CD4-positive, alpha-beta T cell (primary cell): Measurements from ENCODE around the gene DOCK4. TPM values are rescaled to one million over a fixed set of nuclear protein-coding genes. Genes with fewer than 3 reads are reported as not detected.

Experiments used
- ATAC-seq: fragments of 200-7000 bp; cut with Tn5 transposase; one replicate; pipeline ENCODE4 v1.10.0; 2022; ENCODE audit warnings: mild to moderate bottlenecking; ENCODE audit not compliant: poor library complexity
- CTCF ChIA-PET: fragments of 350-600 bp; sonication (Branson Sonifier 250); formaldehyde crosslinking; loops from one replicate; lab custom pipeline; 2021; ENCODE audit warnings: antibody characterized with exemption, inconsistent platforms; lab: Charles Lee
- POLR2A ChIA-PET: fragments of 350-600 bp; sonication (Branson Sonifier 250); formaldehyde crosslinking; loops from one replicate; lab custom pipeline; 2021; ENCODE audit warnings: antibody characterized with exemption, inconsistent platforms; lab: Charles Lee
- DNase-seq, 14 experiments: peaks; one replicate each; pipeline ENCODE4 v3.0.0-alpha.2; 2013 to 2020; ENCODE audit warnings: mixed read lengths in 2 of 14
- H3K27ac ChIP-seq, 2 donors: one replicate each; pipeline versions ENCODE4 v1.5.1 to v1.7.0; 2013; ENCODE audit warnings: low read length in 2 of 2, low read depth in 1 of 2, mild to moderate bottlenecking in 1 of 2
- H3K27me3 ChIP-seq, 2 experiments: 1 replicate in 1 of 2; 2 replicates in 1 of 2; pipeline versions ENCODE4 v1.6.1 to v1.7.0; 2013; ENCODE audit warnings: low read length in 2 of 2, control low read depth in 1 of 2, mild to moderate bottlenecking in 1 of 2, moderate library complexity in 1 of 2; ENCODE audit not compliant: insufficient read depth in 2 of 2, control insufficient read depth in 1 of 2
- H3K36me3 ChIP-seq: one replicate; pipeline ENCODE4 v1.6.1; 2013; ENCODE audit warnings: low read length, control low read depth; ENCODE audit not compliant: insufficient read depth
- H3K4me1 ChIP-seq: one replicate; pipeline ENCODE4 v1.6.1; 2013; ENCODE audit warnings: low read length, control low read depth; ENCODE audit not compliant: insufficient read depth
- H3K4me3 ChIP-seq: one replicate; pipeline ENCODE4 v1.5.1; 2013; ENCODE audit warnings: mild to moderate bottlenecking, low read length, moderate library complexity
- H3K9me3 ChIP-seq, 2 experiments: 1 replicate in 1 of 2; 2 replicates in 1 of 2; pipeline versions ENCODE4 v1.6.1 to v1.7.0; 2013; ENCODE audit warnings: low read length in 2 of 2, mild to moderate bottlenecking in 2 of 2, control low read depth in 1 of 2, moderate library complexity in 1 of 2; ENCODE audit not compliant: control insufficient read depth in 1 of 2, insufficient read depth in 1 of 2
- H3K27ac Mint-ChIP-seq: one replicate; pipeline ENCODE4 v1.8.0; 2020; ENCODE audit warnings: mixed read lengths
- H3K27me3 Mint-ChIP-seq: one replicate; pipeline ENCODE4 v1.8.0; 2021; ENCODE audit warnings: mixed read lengths
- H3K36me3 Mint-ChIP-seq: one replicate; pipeline ENCODE4 v1.8.0; 2021; ENCODE audit warnings: low read depth, mixed read lengths
- H3K4me1 Mint-ChIP-seq: one replicate; pipeline ENCODE4 v1.8.0; 2021; ENCODE audit warnings: low read depth, mixed read lengths
- H3K4me3 Mint-ChIP-seq: one replicate; pipeline ENCODE4 v1.8.0; 2020; ENCODE audit warnings: mild to moderate bottlenecking, mixed read lengths
- H3K9me3 Mint-ChIP-seq: one replicate; pipeline ENCODE4 v1.8.0; 2020; ENCODE audit warnings: mixed read lengths
- intact Hi-C, 2 experiments: fragments of 100-400 bp; cut with DNase I in 1 of 2; cut with micrococcal nuclease in 1 of 2; formaldehyde crosslinking; loops; one replicate each; pipeline versions ENCODE4 v1.15.1 to v1.9.0; 2023 to 2025; cut with DNase I, micrococcal nuclease
- total RNA-seq, 174 experiments: library from RNA in 2 of 174; stranded (reverse) in 2 of 174; gene quantifications; one replicate each; pipeline ENCODE4 v1.2.3 and lab custom pipeline; 2021 to 2026
- TF ChIP-seq, protein P1 (sequence below): fragments of 200-600 bp; IDR thresholded peaks from one replicate; pipeline ENCODE4 v1.8.0; 2022; ENCODE audit warnings: antibody characterized with exemption, mild to moderate bottlenecking

The DOCK4 gene
- total RNA-seq, 2 experiments from 2014 or later: 0.31 to 0.38 TPM

DNA sequence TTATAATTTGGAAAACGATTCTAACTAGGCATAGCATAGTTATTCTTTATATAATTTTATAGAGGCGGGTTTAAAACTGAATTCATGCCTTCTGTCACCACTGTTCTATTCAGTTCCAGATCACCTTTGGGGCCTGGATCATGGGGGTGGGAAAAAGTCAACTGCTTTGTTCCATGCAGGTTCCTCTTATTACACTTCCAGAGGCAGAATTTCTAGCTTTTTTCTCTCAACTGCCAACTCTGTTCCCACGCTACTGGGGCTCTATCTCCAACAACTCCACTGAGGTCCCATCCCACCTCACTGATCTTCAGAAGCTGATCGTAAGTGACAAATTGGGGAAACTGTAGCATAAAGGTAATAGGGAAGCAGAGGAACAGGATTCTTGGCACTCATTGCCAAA is 360.3 kb downstream of the DOCK4 start:
- H3K36me3 Mint-ChIP-seq: no peaks in the 10 kb centered on the region
- TF ChIP-seq, protein P1, sequence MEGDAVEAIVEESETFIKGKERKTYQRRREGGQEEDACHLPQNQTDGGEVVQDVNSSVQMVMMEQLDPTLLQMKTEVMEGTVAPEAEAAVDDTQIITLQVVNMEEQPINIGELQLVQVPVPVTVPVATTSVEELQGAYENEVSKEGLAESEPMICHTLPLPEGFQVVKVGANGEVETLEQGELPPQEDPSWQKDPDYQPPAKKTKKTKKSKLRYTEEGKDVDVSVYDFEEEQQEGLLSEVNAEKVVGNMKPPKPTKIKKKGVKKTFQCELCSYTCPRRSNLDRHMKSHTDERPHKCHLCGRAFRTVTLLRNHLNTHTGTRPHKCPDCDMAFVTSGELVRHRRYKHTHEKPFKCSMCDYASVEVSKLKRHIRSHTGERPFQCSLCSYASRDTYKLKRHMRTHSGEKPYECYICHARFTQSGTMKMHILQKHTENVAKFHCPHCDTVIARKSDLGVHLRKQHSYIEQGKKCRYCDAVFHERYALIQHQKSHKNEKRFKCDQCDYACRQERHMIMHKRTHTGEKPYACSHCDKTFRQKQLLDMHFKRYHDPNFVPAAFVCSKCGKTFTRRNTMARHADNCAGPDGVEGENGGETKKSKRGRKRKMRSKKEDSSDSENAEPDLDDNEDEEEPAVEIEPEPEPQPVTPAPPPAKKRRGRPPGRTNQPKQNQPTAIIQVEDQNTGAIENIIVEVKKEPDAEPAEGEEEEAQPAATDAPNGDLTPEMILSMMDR: no peak
- intact Hi-C loops: no loop called here
- no peak for ATAC-seq
- Histone ChIP-seq H3K27ac (no peak overlapping the region), H3K4me3 (no peak overlapping the region), H3K9me3 (no peaks in the 10 kb centered on the region), H3K27me3 (no peaks in the 10 kb centered on the region), H3K4me1 (no peaks in the 10 kb centered on the region), H3K36me3 (no peaks in the 10 kb centered on the region)
- H3K27ac Mint-ChIP-seq: no peak overlapping the region
- no peak overlapping the region for H3K4me3 Mint-ChIP-seq
- no peaks in the 10 kb centered on the region for H3K9me3 Mint-ChIP-seq
- CTCF ChIA-PET: no interaction called here
- H3K4me1 Mint-ChIP-seq: no peaks in the 10 kb centered on the region
- DNase-seq: no peak
- POLR2A ChIA-PET: no interaction called here
- no peaks in the 10 kb centered on the region for H3K27me3 Mint-ChIP-seq

DNA sequence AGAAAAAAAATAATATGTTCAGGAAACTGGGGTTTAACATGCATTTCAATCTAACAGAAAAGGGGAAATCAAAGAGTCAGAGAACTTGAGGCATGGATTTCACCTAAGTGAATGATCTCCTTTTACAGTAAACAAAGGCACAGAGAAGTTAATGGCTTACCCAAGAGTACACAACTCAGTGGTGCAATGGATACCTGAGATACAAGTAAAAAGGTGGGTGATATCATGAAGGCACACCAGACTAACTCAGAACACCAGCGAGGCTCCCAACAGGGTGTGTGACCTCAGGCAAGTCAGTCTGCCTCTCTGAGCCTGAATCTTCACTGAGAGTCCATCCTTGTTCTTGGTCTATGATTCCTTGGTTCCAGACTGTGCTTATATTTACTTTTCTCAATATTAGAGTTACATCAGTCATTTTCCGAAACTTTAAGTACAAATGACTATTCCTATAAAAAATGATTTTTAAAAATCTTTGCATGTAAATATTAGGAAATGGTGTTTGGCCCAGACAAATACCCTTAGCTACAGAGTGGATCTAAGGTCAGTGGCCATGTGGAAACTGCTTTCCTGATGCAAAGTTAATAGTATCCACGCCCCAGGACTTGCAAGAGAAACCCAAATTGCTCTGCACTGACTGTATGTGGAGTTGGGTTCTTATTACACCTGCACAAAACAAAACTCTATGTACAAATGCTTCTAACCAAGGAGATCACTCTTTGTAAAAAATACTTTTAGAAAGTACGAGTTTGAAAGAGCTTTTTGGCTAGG is 361.1 kb downstream of the DOCK4 start:
- H3K27ac ChIP-seq: no peak overlapping the region
- Mint-ChIP-seq H3K27ac (no peak overlapping the region), H3K9me3 (no peaks in the 10 kb centered on the region), H3K4me3 (no peak overlapping the region), H3K36me3 (no peaks in the 10 kb centered on the region), H3K27me3 (no peaks in the 10 kb centered on the region), H3K4me1 (no peaks in the 10 kb centered on the region)
- ChIA-PET CTCF (no interaction called here), POLR2A (no interaction called here)
- no peaks in the 10 kb centered on the region for H3K36me3 ChIP-seq
- no peak for DNase-seq
- no peaks in the 10 kb centered on the region for H3K27me3 ChIP-seq
- no peaks in the 10 kb centered on the region for H3K4me1 ChIP-seq
- no peak overlapping the region for H3K4me3 ChIP-seq
- no peak for ATAC-seq
- intact Hi-C loops: no loop called here
- TF ChIP-seq, protein P1: no peak
- H3K9me3 ChIP-seq: no peaks in the 10 kb centered on the region

DNA sequence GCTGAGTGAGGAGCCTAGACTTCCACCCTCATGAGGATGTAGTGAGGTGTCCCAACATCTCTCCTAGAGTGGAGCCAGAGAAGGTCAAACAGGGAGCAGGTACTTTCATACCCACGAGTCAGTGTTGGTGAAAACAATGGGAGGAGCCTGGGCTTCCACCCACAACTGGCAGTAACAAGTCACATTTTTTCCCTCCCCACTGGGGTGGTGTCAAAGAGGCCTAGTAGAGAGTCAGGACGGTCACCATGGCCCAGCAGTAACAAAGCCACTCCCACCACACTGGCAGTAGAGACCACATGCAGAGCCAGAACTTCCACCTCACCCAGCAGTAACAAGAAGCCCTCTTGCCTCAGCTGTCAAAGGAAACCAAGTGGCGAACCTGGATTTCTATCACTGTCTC is 363.7 kb downstream of the DOCK4 start:
- Histone ChIP-seq H3K27ac (no peak overlapping the region), H3K36me3 (no peaks in the 10 kb centered on the region), H3K27me3 (no peaks in the 10 kb centered on the region), H3K9me3 (no peaks in the 10 kb centered on the region), H3K4me1 (no peaks in the 10 kb centered on the region), H3K4me3 (no peak overlapping the region)
- TF ChIP-seq, protein P1: no peak
- Mint-ChIP-seq H3K4me1 (no peaks in the 10 kb centered on the region), H3K9me3 (no peaks in the 10 kb centered on the region), H3K27ac (no peak overlapping the region), H3K4me3 (no peak overlapping the region), H3K27me3 (no peaks in the 10 kb centered on the region), H3K36me3 (no peaks in the 10 kb centered on the region)
- DNase-seq (no peak), ATAC-seq (no peak)
- intact Hi-C loops: no loop called here
- ChIA-PET CTCF (no interaction called here), POLR2A (no interaction called here)
